KG1 (cell line): ENCODE data around the gene LRRC2.
"Not testable (repeated sequence)": the region's sequence is repeated elsewhere in the genome, so short reads cannot be mapped to it uniquely, and the experiment has no call there.

Experiments
- DNase-seq: peaks from one replicate; lab custom pipeline; 2025; lab: John Stamatoyannopoulos, UW

Gene LRRC2

DNA sequence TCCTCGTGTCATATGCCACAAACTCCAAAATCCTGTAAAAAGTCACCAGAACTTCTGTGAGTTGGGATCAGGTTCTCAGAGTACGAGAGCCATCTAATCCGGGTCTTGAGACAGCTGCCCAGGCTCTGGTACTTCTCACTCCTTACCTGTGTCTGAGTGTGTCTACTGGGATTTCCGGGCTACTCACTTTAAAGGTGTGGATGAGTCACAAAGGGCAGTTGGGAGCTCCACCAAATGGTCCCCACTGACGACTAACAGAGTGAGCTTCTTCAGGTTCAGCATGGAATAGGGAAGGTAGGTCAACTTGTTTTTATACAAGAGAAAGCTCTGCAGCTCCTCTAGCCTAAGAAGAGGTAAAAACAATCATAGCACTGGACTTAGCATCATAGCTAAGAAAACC, 38.9 kb downstream of the LRRC2 start:
- DNase-seq, result no peak

GRCh38 chr3:46524832-46525231, 41.3 kb downstream of the LRRC2 start:
- DNase-seq, result no peak

DNA sequence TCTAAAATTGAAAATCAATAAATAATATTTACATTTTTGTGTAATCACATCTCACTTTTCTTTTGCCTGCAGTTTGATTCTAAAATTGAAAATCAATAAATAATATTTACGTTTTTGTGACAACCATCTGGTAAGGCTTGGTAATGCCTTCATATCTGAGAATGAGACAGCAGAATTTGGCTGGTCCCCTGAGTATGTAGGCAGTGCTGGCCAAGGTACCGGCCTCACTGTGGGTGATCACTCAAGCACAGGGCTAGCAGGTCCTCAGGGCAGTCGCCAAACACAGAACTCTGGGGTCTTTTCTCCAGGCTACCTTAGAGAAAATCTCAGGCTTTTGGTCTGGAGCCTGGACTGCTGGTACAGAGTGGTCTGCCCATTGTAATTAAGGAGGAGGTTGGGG, 42.1 kb downstream of the LRRC2 start:
- DNase-seq, result no peak

DNA sequence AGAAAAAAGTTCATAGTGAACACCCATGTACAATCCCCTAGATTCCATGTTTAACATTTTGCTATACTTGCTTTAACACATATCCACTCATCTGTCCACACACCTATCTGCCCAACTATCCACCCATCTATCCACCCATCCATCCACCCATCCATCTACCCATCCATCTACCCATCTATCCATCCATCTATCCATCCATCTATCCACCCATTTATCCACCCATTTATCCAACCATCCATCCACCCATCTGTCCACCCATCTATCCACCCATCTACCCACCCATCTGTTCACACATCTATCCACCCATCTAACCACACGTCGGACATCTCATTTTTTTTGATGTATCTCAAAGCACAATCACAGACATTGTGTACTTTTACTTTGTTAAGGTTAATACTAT, 42.5 kb downstream of the LRRC2 start:
- no peak for DNase-seq

- DNase-seq, result not testable (repeated sequence)
Measured at GRCh38 chr3:46522201-46522600, 43.9 kb downstream of the LRRC2 start.

DNA sequence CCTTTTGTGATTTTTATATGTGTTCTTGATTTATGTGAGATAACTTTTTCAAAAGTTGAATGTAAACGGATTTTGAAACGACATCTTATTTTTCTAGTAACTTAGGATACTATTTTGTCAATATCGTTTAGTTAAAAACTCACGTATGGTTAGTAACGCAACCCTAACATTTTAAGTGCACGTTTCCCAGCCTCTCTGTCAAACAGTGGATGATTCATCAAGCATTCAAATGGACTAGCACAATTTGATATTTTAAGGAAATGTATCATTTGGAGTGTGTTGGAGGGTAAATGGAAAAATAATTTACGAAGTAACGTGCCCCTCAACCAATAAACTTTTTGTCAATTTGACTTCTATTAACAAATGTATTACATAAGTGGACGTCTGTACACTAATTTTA, 45.0 kb downstream of the LRRC2 start:
- DNase-seq, result no peak

DNA sequence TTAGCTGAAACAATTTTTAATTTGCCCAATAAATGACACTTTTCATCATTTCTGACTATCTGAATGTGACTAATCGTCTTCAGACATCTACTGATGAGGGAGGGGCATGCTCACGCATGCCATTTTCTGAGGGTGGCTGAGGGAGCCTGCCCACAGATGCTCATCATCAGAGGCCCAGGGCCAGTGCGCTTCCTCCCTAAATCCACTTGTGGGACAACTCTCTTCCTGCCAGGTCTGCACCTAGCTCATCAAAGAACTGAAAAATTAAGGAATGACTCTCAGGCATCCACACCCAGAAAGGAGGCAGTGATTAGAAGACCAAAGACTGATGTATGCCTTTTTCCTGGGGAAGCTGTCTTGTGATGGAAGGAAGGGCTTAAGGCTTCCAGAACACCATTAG, 45.6 kb downstream of the LRRC2 start:
- DNase-seq, result no peak

- DNase-seq, result no peak
Measured at GRCh38 chr3:46519952-46520351, 46.1 kb downstream of the LRRC2 start.

DNA sequence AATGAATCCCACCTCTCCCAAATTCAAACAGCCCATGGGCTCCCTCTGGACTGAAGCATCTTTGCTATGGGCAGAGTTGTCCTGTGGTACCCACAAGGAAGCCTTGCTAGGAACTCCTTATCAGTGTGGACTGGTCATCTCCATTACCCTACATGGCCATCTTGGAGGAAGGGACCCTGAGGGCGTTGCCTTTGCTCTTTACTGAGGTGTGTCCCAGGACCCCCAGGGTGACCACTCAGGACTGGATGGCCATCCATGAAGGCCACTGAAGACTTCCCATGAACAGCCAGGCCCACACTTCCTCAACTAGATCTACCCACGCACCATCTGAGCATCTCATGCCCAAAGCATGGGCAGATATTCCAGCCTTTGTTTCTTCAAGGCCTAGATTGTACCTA, 48.3 kb downstream of the LRRC2 start:
- no peak for DNase-seq

DNA sequence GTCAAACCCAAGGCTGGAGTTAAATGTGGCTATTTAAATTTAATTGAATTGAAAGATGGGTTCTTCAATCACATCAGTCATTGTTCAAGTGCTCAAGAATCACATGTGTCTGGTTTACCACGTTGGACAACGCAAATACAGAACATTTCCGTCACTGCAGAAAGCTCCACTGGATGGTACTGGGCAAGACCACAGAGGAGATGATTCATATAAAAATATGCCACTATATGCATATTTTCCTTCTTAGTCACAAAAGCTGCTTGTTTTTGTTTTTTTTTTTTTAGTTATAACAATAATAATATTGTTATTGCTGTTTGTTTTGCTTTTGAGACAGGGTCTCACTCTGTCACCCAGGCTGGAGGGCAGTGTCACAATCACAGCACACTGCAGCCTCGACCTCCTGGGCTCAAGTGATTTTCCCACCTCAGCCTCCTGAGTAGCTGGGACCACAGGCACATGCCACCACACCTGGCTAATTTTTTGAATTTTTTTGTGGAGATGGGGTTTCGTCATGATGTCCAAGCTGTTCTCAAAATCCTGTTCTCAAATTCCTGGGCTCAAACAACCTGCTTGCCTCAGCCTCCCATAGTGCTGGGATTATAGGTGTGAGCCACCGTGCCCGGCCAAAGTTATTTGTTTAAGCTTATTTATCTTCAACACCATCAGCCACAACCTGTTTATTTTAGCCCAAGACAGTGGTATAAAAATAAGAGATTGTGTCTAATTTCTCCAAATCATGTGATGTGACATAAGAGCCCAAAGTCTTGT, 48.9 kb downstream of the LRRC2 start:
- no peak for DNase-seq

GRCh38 chr3:46516521-46516920, 49.6 kb downstream of the LRRC2 start:
- DNase-seq, result no peak

DNA sequence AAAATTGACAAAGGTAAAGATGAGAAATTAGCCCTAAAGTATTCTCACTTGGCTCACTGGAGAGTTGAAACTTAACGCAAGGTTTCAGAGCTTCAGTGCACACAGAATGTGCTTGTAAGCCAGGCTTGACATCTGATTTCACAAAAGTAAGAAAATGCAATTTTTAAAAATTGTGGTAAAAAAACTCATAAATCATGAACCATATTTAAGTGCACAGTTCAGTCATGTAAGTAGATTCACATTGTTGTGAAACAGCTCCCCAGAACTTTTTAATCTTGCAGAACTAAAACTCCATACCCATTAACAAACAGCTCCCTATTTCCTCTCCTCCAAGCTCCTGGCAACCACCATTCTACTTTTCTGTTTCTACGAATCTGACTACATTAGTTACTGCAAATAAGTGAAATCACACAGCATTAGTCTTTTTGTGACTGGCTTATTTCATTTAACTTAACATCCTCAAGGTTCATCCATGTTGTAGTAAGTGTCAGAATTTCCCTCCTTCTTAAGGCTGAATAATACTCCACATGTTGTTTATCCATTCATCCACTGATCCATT, 53.8 kb downstream of the LRRC2 start:
- DNase-seq, result no peak

GRCh38 chr3:46509661-46510187, 56.4 kb downstream of the LRRC2 start:
- DNase-seq, result no peak

- no peak for DNase-seq
Measured at GRCh38 chr3:46508850-46509591, 57.1 kb downstream of the LRRC2 start.

GRCh38 chr3:46506526-46506925, 59.6 kb downstream of the LRRC2 start:
- no peak for DNase-seq

DNA sequence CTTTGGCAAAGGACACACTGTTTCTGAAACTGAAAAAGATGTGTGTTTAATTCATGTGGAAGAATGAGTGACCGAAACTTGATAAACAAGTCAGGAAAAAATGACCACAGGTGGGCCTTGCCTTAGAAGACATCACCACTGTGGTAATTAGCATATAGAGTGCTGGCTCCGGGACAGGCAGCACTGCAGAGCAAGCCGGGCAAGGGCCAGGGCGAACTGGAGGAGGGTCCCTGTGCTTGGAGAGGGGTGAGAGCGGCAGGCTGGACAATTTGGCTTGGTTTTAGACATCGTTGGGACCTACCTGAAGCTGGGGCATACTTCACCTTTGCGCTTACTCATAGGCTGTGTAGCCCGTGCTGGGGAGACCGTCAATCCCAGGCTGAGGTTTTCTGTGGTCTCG, 60.1 kb downstream of the LRRC2 start:
- DNase-seq, result no peak

DNA sequence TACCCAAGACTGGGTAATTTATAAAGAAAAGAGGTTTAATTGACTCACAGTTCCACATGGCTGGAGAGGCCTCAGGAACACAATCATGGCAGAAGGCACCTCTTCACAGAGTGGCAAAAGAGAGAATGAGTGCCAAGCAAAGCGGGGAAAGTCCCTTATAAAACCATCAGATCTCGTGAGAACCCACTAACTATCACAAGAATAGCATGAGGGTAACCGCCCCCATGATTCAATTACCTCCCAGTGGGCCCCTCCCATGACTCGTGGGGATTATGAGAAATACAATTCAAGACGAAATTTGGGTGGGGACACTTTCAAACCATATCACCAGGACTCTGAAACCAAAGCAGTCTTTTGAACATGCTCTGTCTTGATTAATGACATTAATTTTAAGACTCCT, 61.3 kb downstream of the LRRC2 start:
- no peak for DNase-seq

- no peak for DNase-seq
Measured at GRCh38 chr3:46503200-46503874, 62.8 kb downstream of the LRRC2 start.

- no peak for DNase-seq
Measured at GRCh38 chr3:46501702-46502101, 64.4 kb downstream of the LRRC2 start.

- DNase-seq, result no peak
Measured at GRCh38 chr3:46500656-46501635, 65.2 kb downstream of the LRRC2 start.

- no peak for DNase-seq
Measured at GRCh38 chr3:46498916-46499519, 67.1 kb downstream of the LRRC2 start.
